IMR-90 (cell line): ENCODE results near the gene INSR. TPM values are rescaled to one million over a fixed set of nuclear protein-coding genes. Genes with fewer than 3 reads are reported as not detected.

Experiments used
- ATAC-seq: fragments of 200-7000 bp; cut with Tn5 transposase; 2 replicates; pipeline ENCODE4 v1.9.1; 2020; ENCODE audit warnings: low read depth, mild to moderate bottlenecking, moderate library complexity
- BruUV-seq: library from RNA; stranded (reverse); fragments of 400-500 nt; replicated peaks from 2 replicates; lab custom pipeline; 2021; lab: Mats Ljungman, UMichigan
- CTCF ChIA-PET: fragments of 300-600 bp; formaldehyde crosslinking; extraction: SDS; loops from one replicate; lab custom pipeline; 2021; ENCODE audit warnings: antibody characterized with exemption; lab: Yijun Ruan, JAX
- POLR2A ChIA-PET: fragments of 300-600 bp; sonication (Branson Sonifier 250); formaldehyde crosslinking; loops from one replicate; lab custom pipeline; 2022; ENCODE audit warnings: antibody characterized with exemption; ENCODE audit not compliant: unreplicated experiment; lab: Charles Lee
- DNase-seq: peaks from one replicate; pipeline ENCODE4 v3.0.0; 2013
- H2AFZ ChIP-seq: replicated peaks from 2 replicates; pipeline ENCODE3; 2013; ENCODE audit warnings: low read length, mild to moderate bottlenecking; ENCODE audit not compliant: poor library complexity
- H2AK5ac ChIP-seq: 2 replicates; pipeline ENCODE4 v1.6.1; 2013; ENCODE audit warnings: low read depth, low read length, inconsistent platforms
- H2AK9ac ChIP-seq: replicated peaks from 2 replicates; pipeline ENCODE3; 2013; ENCODE audit warnings: mild to moderate bottlenecking, low read depth, low read length, moderate library complexity; ENCODE audit not compliant: poor library complexity
- H2BK120ac ChIP-seq: 2 replicates; pipeline ENCODE4 v1.6.1; 2013; ENCODE audit warnings: low read depth, low read length, inconsistent platforms
- H2BK15ac ChIP-seq: 3 replicates; pipeline ENCODE4 v1.6.1; 2013; ENCODE audit warnings: low read depth, low read length, inconsistent platforms
- H2BK20ac ChIP-seq: 2 replicates; pipeline ENCODE4 v1.6.1; 2013; ENCODE audit warnings: low read depth, mild to moderate bottlenecking, inconsistent platforms, low read length, moderate library complexity
- H2BK5ac ChIP-seq: 2 replicates; pipeline ENCODE4 v1.6.1; 2013; ENCODE audit warnings: mild to moderate bottlenecking, low read depth, low read length, inconsistent platforms; ENCODE audit not compliant: poor library complexity, severe bottlenecking
- H3K14ac ChIP-seq: replicated peaks from 2 replicates; pipeline ENCODE4 v1.6.1; 2013; ENCODE audit warnings: low read depth, low read length, inconsistent platforms
- H3K18ac ChIP-seq: 2 replicates; pipeline ENCODE4 v1.6.1; 2013; ENCODE audit warnings: low read depth, low read length, control low read depth
- H3K23ac ChIP-seq: 2 replicates; pipeline ENCODE4 v1.6.1; 2013; ENCODE audit warnings: low read depth, low read length, inconsistent platforms
- H3K27ac ChIP-seq: 2 replicates; pipeline ENCODE4 v1.5.1; 2013; ENCODE audit warnings: mild to moderate bottlenecking, control low read depth, low read length; ENCODE audit not compliant: insufficient read depth
- H3K27me3 ChIP-seq: 2 replicates; pipeline ENCODE4 v1.6.1; 2013; ENCODE audit warnings: low read length; ENCODE audit not compliant: control insufficient read depth, insufficient read depth
- H3K36me3 ChIP-seq: 2 replicates; pipeline ENCODE4 v1.6.1; 2013; ENCODE audit warnings: low read length, mixed read lengths; ENCODE audit not compliant: control insufficient read depth, insufficient read depth
- H3K4ac ChIP-seq: 2 replicates; pipeline ENCODE4 v1.6.1; 2013; ENCODE audit warnings: low read depth, low read length, inconsistent platforms
- H3K4me1 ChIP-seq: 2 replicates; pipeline ENCODE4 v1.6.1; 2013; ENCODE audit warnings: low read length, mixed read lengths; ENCODE audit not compliant: control insufficient read depth, insufficient read depth
- H3K4me2 ChIP-seq: 2 replicates; pipeline ENCODE4 v1.6.1; 2013; ENCODE audit warnings: low read depth, mild to moderate bottlenecking, control low read depth, low read length, moderate library complexity
- H3K4me3 ChIP-seq: 2 replicates; pipeline ENCODE4 v1.5.1; 2013; ENCODE audit warnings: low read depth, mild to moderate bottlenecking, control low read depth, low read length, moderate library complexity; ENCODE audit not compliant: insufficient read depth
- H3K56ac ChIP-seq: 2 replicates; pipeline ENCODE4 v1.6.1; 2013; ENCODE audit warnings: low read length, inconsistent platforms; ENCODE audit not compliant: insufficient read depth; ENCODE audit errors: extremely low read depth
- H3K79me1 ChIP-seq, 2 experiments: 2 replicates each; pipeline ENCODE4 v1.6.1; 2013; ENCODE audit warnings: low read length in 2 of 2, inconsistent platforms in 1 of 2, low read depth in 1 of 2
- H3K9ac ChIP-seq: 2 replicates; pipeline ENCODE4 v1.6.1; 2013; ENCODE audit warnings: low read depth, low read length, control low read depth
- H3K9me1 ChIP-seq: 2 replicates; pipeline ENCODE4 v1.6.1; 2013; ENCODE audit warnings: low read length, inconsistent platforms; ENCODE audit not compliant: insufficient read depth
- H3K9me3 ChIP-seq: 2 replicates; pipeline ENCODE4 v1.6.1; 2013; ENCODE audit warnings: low read length; ENCODE audit not compliant: control insufficient read depth, insufficient read depth
- H4K20me1 ChIP-seq: 2 replicates; pipeline ENCODE4 v1.6.1; 2013; ENCODE audit warnings: low read length, inconsistent platforms; ENCODE audit not compliant: insufficient read depth
- H4K5ac ChIP-seq: 2 replicates; pipeline ENCODE4 v1.6.1; 2013; ENCODE audit warnings: mild to moderate bottlenecking, low read depth, low read length, control low read depth
- H4K8ac ChIP-seq, 2 experiments: 2 replicates each; pipeline ENCODE4 v1.6.1; 2013; ENCODE audit warnings: low read depth in 2 of 2, low read length in 2 of 2, control low read depth in 1 of 2, inconsistent platforms in 1 of 2
- H4K91ac ChIP-seq: 2 replicates; pipeline ENCODE4 v1.6.1; 2013; ENCODE audit warnings: low read depth, low read length, inconsistent platforms; ENCODE audit not compliant: insufficient read depth
- BHLHE40 ChIP-seq: fragments of 150-350 bp; IDR thresholded peaks from 2 replicates; pipeline ENCODE4 v1.6.1; 2016; ENCODE audit warnings: mild to moderate bottlenecking, low read depth, low read length
- CEBPB ChIP-seq: IDR thresholded peaks from 2 replicates; pipeline ENCODE4 v1.6.1; 2012; ENCODE audit warnings: low read depth, low read length, improper control_type of control experiment
- ELK1 ChIP-seq: fragments of 150-350 bp; IDR thresholded peaks from 2 replicates; pipeline ENCODE4 v1.6.1; 2016; ENCODE audit warnings: low read depth, mild to moderate bottlenecking, low read length, moderate library complexity, borderline replicate concordance
- MAZ ChIP-seq: IDR thresholded peaks from 2 replicates; pipeline ENCODE4 v1.6.1; 2012; ENCODE audit warnings: low read depth, mild to moderate bottlenecking, low read length, improper control_type of control experiment, moderate library complexity, borderline replicate concordance
- MXI1 ChIP-seq: IDR thresholded peaks from 2 replicates; pipeline ENCODE4 v1.6.1; 2012; ENCODE audit warnings: low read depth, mild to moderate bottlenecking, low read length, moderate library complexity, borderline replicate concordance
- NFE2L2 ChIP-seq: fragments of 150-350 bp; IDR thresholded peaks from 2 replicates; pipeline ENCODE4 v1.6.1; 2016; ENCODE audit warnings: low read depth, mild to moderate bottlenecking, low read length
- RFX5 ChIP-seq: IDR thresholded peaks from 2 replicates; pipeline ENCODE4 v1.8.0; 2012; ENCODE audit warnings: low read depth, mild to moderate bottlenecking, low read length, moderate library complexity
- WGBS, 2 experiments: methylation state at CpG; one replicate each; pipeline versions ENCODE4 v1.1.5 to v1.1.7; 2013; ENCODE audit warnings: missing lambda C conversion rate in 2 of 2; ENCODE audit not compliant: insufficient read length in 1 of 2; ENCODE audit errors: extremely low coverage in 2 of 2; 5-methylcytosine and 5-hydroxymethylcytosine counted together
- dilution Hi-C: fragments of 300-500 bp; cut with HindIII; formaldehyde crosslinking; loops from one replicate; pipeline ENCODE4 v1.14.3; 2018; ENCODE audit warnings: low sequenced_read_pairs; ENCODE audit not compliant: unreplicated experiment
- in situ Hi-C: fragments of 300-500 bp; cut with MboI; formaldehyde crosslinking; loops from 3 replicates; pipeline ENCODE4 v1.14.3; 2019; ENCODE audit warnings: low sequenced_read_pairs, inconsistent platforms, mixed read lengths
- intact Hi-C: fragments of 100-400 bp; cut with micrococcal nuclease; formaldehyde crosslinking; loops from 2 replicates; pipeline ENCODE4 v1.10.0; 2022
- polyA plus RNA-seq, 3 experiments: library from polyadenylated mRNA; depleted of rRNA; stranded (reverse); fragments of >200 nt; gene quantifications; 2 replicates each; pipeline ENCODE4 v1.2.3, GENCODE V29; 2012; ENCODE audit warnings: low replicate concordance in 1 of 3
- total RNA-seq: library from RNA; depleted of rRNA; stranded (reverse); fragments of >200 nt; gene quantifications from 2 replicates; pipeline ENCODE4 v1.2.3, GENCODE V29; 2012

The INSR gene
- total and polyA plus RNA-seq, 2 of the 4 experiments (the other 2 are of a cell fraction) = 2.8 to 7.9 TPM

GRCh38 chr19:7251494-7251893 is 42.7 kb downstream of the INSR start:
- no peaks in the 10 kb centered on the region for H3K27me3 ChIP-seq
- H2AK5ac ChIP-seq = no peak overlapping the region
- intact Hi-C loops (no loop called here), in situ Hi-C loops (no loop called here), dilution Hi-C loops (no loop called here)
- no peak overlapping the region for H3K23ac ChIP-seq
- no peak overlapping the region for H3K4ac ChIP-seq
- no peak overlapping the region for H3K4me2 ChIP-seq
- H4K5ac ChIP-seq = no peak overlapping the region
- no peak overlapping the region for H2BK120ac ChIP-seq
- no peak overlapping the region for H3K14ac ChIP-seq
- no peak overlapping the region for H2AK9ac ChIP-seq
- ATAC-seq (no peak), DNase-seq (no peak)
- no peaks in the 10 kb centered on the region; a peak in 2 of 4 replicates for H3K79me1 ChIP-seq
- H3K4me1 ChIP-seq = no peaks in the 10 kb centered on the region
- TF ChIP-seq CEBPB (no peak), MXI1 (no peak), NFE2L2 (no peak), RFX5 (no peak), BHLHE40 (no peak), MAZ (no peak), ELK1 (no peak)
- no peaks in the 10 kb centered on the region for H3K9me1 ChIP-seq
- H2AFZ ChIP-seq = no peak overlapping the region
- H4K91ac ChIP-seq = no peak overlapping the region
- no CpG with 5 or more reads among the region's 4 CpGs for WGBS, 2 experiments
- no peaks in the 10 kb centered on the region for H4K20me1 ChIP-seq
- POLR2A ChIA-PET = no interaction called here
- H3K36me3 ChIP-seq = no peaks in the 10 kb centered on the region
- no TSS peak for BruUV-seq
- H3K9ac ChIP-seq = no peak overlapping the region
- no peak overlapping the region for H3K56ac ChIP-seq
- H2BK15ac ChIP-seq = no peak overlapping the region
- H3K18ac ChIP-seq = no peak overlapping the region
- no peak overlapping the region for H2BK5ac ChIP-seq
- H2BK20ac ChIP-seq = no peak overlapping the region
- H4K8ac ChIP-seq = no peak overlapping the region
- H3K27ac ChIP-seq = no peak overlapping the region
- CTCF ChIA-PET = interaction anchor here (0.6 kb wide), 1 partner anchor 49 kb away, joined by 3 read pairs; no protein-coding TSS in a partner anchor
- H3K9me3 ChIP-seq = peaks cover 5% of the 10 kb centered on the region
- H3K4me3 ChIP-seq = no peak overlapping the region
